ENCODE measurements around the gene LRP8. TPM values are rescaled to one million over a fixed set of nuclear protein-coding genes. Genes with fewer than 3 reads are reported as not detected.

The LRP8 gene
- total RNA-seq, 4 donors from 2014 or later: 1.8 to 3.6 (median 2.2) TPM

GRCh38 chr1:53265581-53265980, 62.3 kb downstream of the LRP8 start:
- no peak for ATAC-seq
- Histone ChIP-seq H3K27me3 (no peaks in the 10 kb centered on the region), H3K4me3 (no peak overlapping the region), H3K4me1 (no peaks in the 10 kb centered on the region), H3K9me3 (no peaks in the 10 kb centered on the region), H3K36me3 (peaks cover 0 to 7% of the 10 kb centered on the region in 2 donors), H3K27ac (no peak overlapping the region)
- 88 to 100% methylated on average over 1 of the region's 4 CpGs for WGBS, 2 donors (ENCODE audit: low coverage in 1 of 2)
- TF ChIP-seq POLR2AphosphoS5 (IDR thresholded peaks at IDR 0.05) (no peak), EP300 (IDR thresholded peaks at IDR 0.05) (no peak)

DNA sequence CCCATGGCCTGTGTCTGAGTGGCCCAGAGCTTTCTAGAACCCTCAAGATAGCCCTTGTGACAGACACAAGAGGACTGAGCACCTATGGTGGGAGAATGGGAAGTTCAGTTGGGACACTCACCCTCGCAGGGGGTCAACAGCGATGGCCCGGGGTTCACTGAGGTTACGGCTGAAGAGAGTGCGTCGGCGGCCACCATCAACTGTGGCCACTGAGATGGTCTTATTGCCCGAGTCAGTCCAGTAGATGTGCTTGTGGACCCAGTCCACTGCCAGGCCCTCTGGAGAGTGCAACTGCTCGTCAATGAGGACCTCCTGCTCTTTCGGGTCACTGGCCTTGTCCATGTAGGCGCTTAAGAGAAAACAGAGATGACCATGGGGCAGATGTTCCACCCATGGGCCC, 63.8 kb downstream of the LRP8 start:
- WGBS, 2 donors (ENCODE audit: low coverage in 1 of 2): no CpG with 5 or more reads among the region's 11 CpGs
- peaks cover 0 to 7% of the 10 kb centered on the region in 2 donors for H3K36me3 ChIP-seq

DNA sequence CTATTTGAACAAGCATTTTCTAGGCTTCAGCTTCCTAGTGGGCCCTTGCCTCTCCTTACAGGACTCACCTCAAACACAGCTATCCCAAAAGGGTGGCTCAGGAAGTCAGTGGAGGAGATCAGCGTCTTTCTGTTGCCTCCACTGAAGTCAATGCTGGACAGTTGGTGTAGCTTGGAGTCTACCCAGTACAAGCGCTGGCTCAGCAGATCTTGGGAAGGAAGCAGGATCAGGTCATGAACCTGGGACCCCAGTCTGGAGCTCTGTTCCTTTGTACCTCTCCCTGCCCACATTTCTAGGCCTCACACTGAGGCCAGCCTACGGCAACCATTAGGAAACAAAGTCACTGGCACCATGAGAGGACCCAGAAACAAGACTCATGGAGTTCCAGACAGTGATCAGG, 65.9 kb downstream of the LRP8 start:
- H3K27ac ChIP-seq: no peak overlapping the region
- no peaks in the 10 kb centered on the region for H3K4me1 ChIP-seq
- no peaks in the 10 kb centered on the region for H3K27me3 ChIP-seq
- no peaks in the 10 kb centered on the region for H3K9me3 ChIP-seq
- H3K36me3 ChIP-seq: peaks cover 0 to 7% of the 10 kb centered on the region in 2 donors
- no peak overlapping the region for H3K4me3 ChIP-seq
- no peak for ATAC-seq
- TF ChIP-seq POLR2AphosphoS5 (IDR thresholded peaks at IDR 0.05) (no peak), EP300 (IDR thresholded peaks at IDR 0.05) (no peak), POLR2A (IDR thresholded peaks at IDR 0.05) (no peak)
- TF ChIP-seq, protein P1, sequence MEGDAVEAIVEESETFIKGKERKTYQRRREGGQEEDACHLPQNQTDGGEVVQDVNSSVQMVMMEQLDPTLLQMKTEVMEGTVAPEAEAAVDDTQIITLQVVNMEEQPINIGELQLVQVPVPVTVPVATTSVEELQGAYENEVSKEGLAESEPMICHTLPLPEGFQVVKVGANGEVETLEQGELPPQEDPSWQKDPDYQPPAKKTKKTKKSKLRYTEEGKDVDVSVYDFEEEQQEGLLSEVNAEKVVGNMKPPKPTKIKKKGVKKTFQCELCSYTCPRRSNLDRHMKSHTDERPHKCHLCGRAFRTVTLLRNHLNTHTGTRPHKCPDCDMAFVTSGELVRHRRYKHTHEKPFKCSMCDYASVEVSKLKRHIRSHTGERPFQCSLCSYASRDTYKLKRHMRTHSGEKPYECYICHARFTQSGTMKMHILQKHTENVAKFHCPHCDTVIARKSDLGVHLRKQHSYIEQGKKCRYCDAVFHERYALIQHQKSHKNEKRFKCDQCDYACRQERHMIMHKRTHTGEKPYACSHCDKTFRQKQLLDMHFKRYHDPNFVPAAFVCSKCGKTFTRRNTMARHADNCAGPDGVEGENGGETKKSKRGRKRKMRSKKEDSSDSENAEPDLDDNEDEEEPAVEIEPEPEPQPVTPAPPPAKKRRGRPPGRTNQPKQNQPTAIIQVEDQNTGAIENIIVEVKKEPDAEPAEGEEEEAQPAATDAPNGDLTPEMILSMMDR (IDR thresholded peaks at IDR 0.05): no peak
- WGBS, 2 donors (ENCODE audit: low coverage in 1 of 2): 100% methylated on average over 1 of the region's 3 CpGs; no CpG with 5 or more reads in 1 of the 2 donors

More for the DNA sequence above, 63.8 kb downstream of the LRP8 start:
- no peak for TF ChIP-seq POLR2A (IDR thresholded peaks at IDR 0.05)
- no peak for TF ChIP-seq EP300 (IDR thresholded peaks at IDR 0.05)
- TF ChIP-seq, protein P1 (IDR thresholded peaks at IDR 0.05): no peak
- TF ChIP-seq POLR2AphosphoS5 (IDR thresholded peaks at IDR 0.05): no peak
- ATAC-seq: no peak
- H3K27ac ChIP-seq: no peak overlapping the region
- H3K4me1 ChIP-seq: no peaks in the 10 kb centered on the region
- H3K4me3 ChIP-seq: no peak overlapping the region
- no peaks in the 10 kb centered on the region for H3K9me3 ChIP-seq
- no peaks in the 10 kb centered on the region for H3K27me3 ChIP-seq

DNA sequence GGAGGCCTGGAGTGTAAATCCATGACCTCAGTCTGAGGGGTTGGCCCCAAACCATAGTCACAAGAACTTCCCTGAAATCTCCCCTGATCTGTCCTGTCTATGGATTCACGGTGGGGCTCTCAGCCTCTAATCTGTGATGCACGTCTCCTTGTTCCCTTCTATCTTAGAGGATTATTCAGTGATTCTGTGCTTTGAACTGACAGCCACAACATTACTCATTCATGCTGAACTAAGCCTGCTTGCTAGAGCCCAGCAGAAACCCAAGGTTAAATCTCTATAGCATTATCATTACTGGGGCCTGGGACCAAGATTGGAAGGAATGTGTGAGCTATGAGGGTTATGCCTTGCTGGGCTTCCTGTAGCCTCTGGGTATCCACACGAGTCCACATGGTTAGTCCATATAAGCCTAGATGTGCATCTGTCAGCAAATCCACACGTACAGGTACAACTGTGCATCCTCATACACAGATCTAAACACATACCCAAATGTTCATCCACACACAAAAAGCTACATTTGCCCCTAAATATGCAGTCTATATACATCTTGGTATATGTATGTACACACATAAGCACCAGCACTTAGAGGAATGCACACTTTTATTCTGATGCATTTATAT, 67.1 kb downstream of the LRP8 start:
- Histone ChIP-seq H3K9me3 (no peaks in the 10 kb centered on the region), H3K4me3 (no peak overlapping the region), H3K27ac (no peak overlapping the region), H3K27me3 (no peaks in the 10 kb centered on the region), H3K4me1 (no peaks in the 10 kb centered on the region), H3K36me3 (peaks cover 0 to 7% of the 10 kb centered on the region in 2 donors)
- 65 to 100% methylated on average over 1 to 4 of the region's 4 CpGs for WGBS, 2 donors (ENCODE audit: low coverage in 1 of 2)
- no peak for ATAC-seq
- TF ChIP-seq, protein P1 (IDR thresholded peaks at IDR 0.05): no peak
- TF ChIP-seq POLR2A (IDR thresholded peaks at IDR 0.05) (no peak), POLR2AphosphoS5 (IDR thresholded peaks at IDR 0.05) (no peak)

- H3K9me3 ChIP-seq: no peaks in the 10 kb centered on the region
- peaks cover 0 to 7% of the 10 kb centered on the region in 2 donors for H3K36me3 ChIP-seq
- H3K4me1 ChIP-seq: no peaks in the 10 kb centered on the region
- no peak for ATAC-seq
- H3K27ac ChIP-seq: no peak overlapping the region
- 100% methylated on average over 2 of the region's 2 CpGs for WGBS, 2 donors (ENCODE audit: low coverage in 1 of 2)
- TF ChIP-seq, protein P1 (IDR thresholded peaks at IDR 0.05): no peak
- TF ChIP-seq POLR2AphosphoS5 (IDR thresholded peaks at IDR 0.05) (no peak), EP300 (IDR thresholded peaks at IDR 0.05) (no peak), POLR2A (IDR thresholded peaks at IDR 0.05) (no peak)
- no peaks in the 10 kb centered on the region for H3K27me3 ChIP-seq
- no peak overlapping the region for H3K4me3 ChIP-seq
Measured at GRCh38 chr1:53259932-53260331, 67.9 kb downstream of the LRP8 start.

Data from gastroesophageal sphincter (tissue), 4 donors.